Neural progenitor cell (in vitro differentiated cells): Measurements from ENCODE around the gene PPIL6. TPM values are rescaled to one million over a fixed set of nuclear protein-coding genes. Genes with fewer than 3 reads are reported as not detected.

ENCODE experiments used
- DNase-seq: peaks from one replicate; pipeline ENCODE4 v3.0.0-alpha.2; 2016; ENCODE audit warnings: low spot score
- H2AFZ ChIP-seq: fragments of 200-600 bp; sonication (generic); replicated peaks from 2 replicates; pipeline ENCODE4 v1.6.1; 2016; ENCODE audit warnings: antibody characterized with exemption
- H3F3A ChIP-seq: fragments of 200-600 bp; sonication (generic); 2 replicates; pipeline ENCODE4 v1.6.1; 2016; ENCODE audit warnings: antibody characterized with exemption, low read depth
- H3K27ac ChIP-seq: fragments of 200-600 bp; sonication (generic); 2 replicates; pipeline ENCODE4 v1.5.1; 2016; ENCODE audit warnings: mild to moderate bottlenecking
- H3K27me3 ChIP-seq: fragments of 200-600 bp; sonication (generic); 2 replicates; pipeline ENCODE4 v1.6.1; 2016; ENCODE audit warnings: mild to moderate bottlenecking, moderate library complexity
- H3K36me3 ChIP-seq: fragments of 200-600 bp; sonication (generic); 2 replicates; pipeline ENCODE4 v1.5.1; 2016
- H3K4me1 ChIP-seq: fragments of 200-600 bp; sonication (generic); 2 replicates; pipeline ENCODE4 v1.6.1; 2016; ENCODE audit warnings: mixed run types
- H3K4me2 ChIP-seq: fragments of 200-600 bp; sonication (generic); 2 replicates; pipeline ENCODE4 v1.6.1; 2016
- H3K4me3 ChIP-seq: fragments of 200-600 bp; sonication (generic); 2 replicates; pipeline ENCODE4 v1.5.1; 2016
- H3K79me2 ChIP-seq: fragments of 200-600 bp; sonication (generic); 2 replicates; pipeline ENCODE4 v1.6.1; 2016; ENCODE audit warnings: low read depth
- H3K9ac ChIP-seq: fragments of 200-600 bp; sonication (generic); 2 replicates; pipeline ENCODE4 v1.6.1; 2016
- H3K9me3 ChIP-seq: fragments of 200-600 bp; sonication (generic); 2 replicates; pipeline ENCODE4 v1.5.1; 2016; ENCODE audit warnings: low read depth
- H4K20me1 ChIP-seq: fragments of 200-600 bp; sonication (generic); 2 replicates; pipeline ENCODE4 v1.6.1; 2016; ENCODE audit warnings: low read depth
- H3K27ac Mint-ChIP-seq: 3 replicates; pipeline ENCODE4 v1.8.0; 2021; ENCODE audit warnings: mixed read lengths
- H3K27me3 Mint-ChIP-seq: 2 replicates; pipeline ENCODE4 v1.8.0; 2022; ENCODE audit warnings: low read depth, mild to moderate bottlenecking, inconsistent platforms, moderate library complexity, mixed read lengths; ENCODE audit not compliant: insufficient read depth
- H3K36me3 Mint-ChIP-seq: 3 replicates; pipeline ENCODE4 v1.8.0; 2021; ENCODE audit warnings: mixed read lengths
- H3K4me1 Mint-ChIP-seq: 3 replicates; pipeline ENCODE4 v1.8.0; 2021; ENCODE audit warnings: mixed read lengths
- H3K4me3 Mint-ChIP-seq: 3 replicates; pipeline ENCODE4 v1.8.0; 2021; ENCODE audit warnings: mild to moderate bottlenecking, moderate library complexity, mixed read lengths
- H3K9me3 Mint-ChIP-seq: 3 replicates; pipeline ENCODE4 v1.8.0; 2020; ENCODE audit warnings: mixed read lengths
- EZH2 ChIP-seq: fragments of 200-600 bp; sonication (generic); IDR thresholded peaks from 2 replicates; pipeline ENCODE4 v1.6.1; 2017; ENCODE audit warnings: antibody characterized with exemption, mild to moderate bottlenecking, moderate library complexity
- EZH2phosphoT487 ChIP-seq: fragments of 200-600 bp; sonication (generic); IDR thresholded peaks from 2 replicates; pipeline ENCODE4 v1.6.1; 2017; ENCODE audit warnings: antibody characterized with exemption
- total RNA-seq: library from RNA; depleted of rRNA; stranded (reverse); fragments of >200 nt; gene quantifications from 2 replicates; pipeline ENCODE4 v1.2.3, GENCODE V29; 2015; ENCODE audit warnings: low replicate concordance
- TF ChIP-seq, protein P1 (sequence below): fragments of 200-600 bp; sonication (generic); IDR thresholded peaks from 2 replicates; pipeline ENCODE4 v1.5.1; 2017; ENCODE audit warnings: antibody characterized with exemption, mild to moderate bottlenecking

PPIL6 gene
- total RNA-seq, 1 donor from 2014 or later: 7.9 TPM

DNA sequence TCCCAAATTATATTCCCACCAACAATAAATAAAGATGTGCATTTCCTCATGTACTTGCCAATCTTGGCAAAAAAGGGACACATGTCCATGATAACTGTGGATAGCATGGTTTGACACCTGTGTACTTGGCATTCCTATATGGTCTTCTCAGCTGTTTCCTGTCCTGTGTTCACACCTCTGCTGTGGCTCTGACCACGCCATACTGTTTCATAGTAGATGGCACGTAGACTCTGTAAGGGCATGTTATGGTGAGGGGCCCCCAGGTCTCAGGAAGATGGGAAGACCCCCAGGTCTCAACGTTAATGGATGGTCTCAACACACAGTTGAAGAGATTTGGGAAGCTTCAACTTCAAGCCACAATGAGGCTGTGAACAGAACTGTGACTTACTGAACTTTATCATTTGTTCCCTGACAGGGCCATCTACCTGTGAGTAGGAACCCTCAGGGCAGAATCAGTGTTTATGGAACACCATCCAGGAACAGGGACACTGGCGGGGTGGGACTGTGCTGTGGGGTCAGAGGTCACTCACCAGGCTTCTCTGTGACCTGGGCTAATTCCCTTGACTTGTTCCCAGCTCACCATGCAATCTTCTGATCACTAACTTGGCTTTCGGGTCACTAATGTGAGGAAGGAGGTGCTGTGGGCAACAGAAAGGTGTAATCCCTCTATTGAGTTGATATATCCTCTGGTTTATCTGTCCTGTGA lies 30.8 kb upstream of the PPIL6 start:
- H3K9ac ChIP-seq: no peak overlapping the region
- TF ChIP-seq, protein P1, sequence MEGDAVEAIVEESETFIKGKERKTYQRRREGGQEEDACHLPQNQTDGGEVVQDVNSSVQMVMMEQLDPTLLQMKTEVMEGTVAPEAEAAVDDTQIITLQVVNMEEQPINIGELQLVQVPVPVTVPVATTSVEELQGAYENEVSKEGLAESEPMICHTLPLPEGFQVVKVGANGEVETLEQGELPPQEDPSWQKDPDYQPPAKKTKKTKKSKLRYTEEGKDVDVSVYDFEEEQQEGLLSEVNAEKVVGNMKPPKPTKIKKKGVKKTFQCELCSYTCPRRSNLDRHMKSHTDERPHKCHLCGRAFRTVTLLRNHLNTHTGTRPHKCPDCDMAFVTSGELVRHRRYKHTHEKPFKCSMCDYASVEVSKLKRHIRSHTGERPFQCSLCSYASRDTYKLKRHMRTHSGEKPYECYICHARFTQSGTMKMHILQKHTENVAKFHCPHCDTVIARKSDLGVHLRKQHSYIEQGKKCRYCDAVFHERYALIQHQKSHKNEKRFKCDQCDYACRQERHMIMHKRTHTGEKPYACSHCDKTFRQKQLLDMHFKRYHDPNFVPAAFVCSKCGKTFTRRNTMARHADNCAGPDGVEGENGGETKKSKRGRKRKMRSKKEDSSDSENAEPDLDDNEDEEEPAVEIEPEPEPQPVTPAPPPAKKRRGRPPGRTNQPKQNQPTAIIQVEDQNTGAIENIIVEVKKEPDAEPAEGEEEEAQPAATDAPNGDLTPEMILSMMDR: no peak
- TF ChIP-seq EZH2: no peak
- no peak for TF ChIP-seq EZH2phosphoT487
- no peak overlapping the region for H3K27ac ChIP-seq
- Mint-ChIP-seq H3K4me1 (peaks cover 12% of the 10 kb centered on the region), H3K36me3 (peaks cover 55% of the 10 kb centered on the region), H3K27me3 (peaks cover 7% of the 10 kb centered on the region), H3K27ac (no peak overlapping the region), H3K4me3 (no peak overlapping the region), H3K9me3 (no peaks in the 10 kb centered on the region)
- no peaks in the 10 kb centered on the region for H3K9me3 ChIP-seq
- H3K36me3 ChIP-seq: peaks cover 4% of the 10 kb centered on the region
- no peak overlapping the region for H3K4me2 ChIP-seq
- DNase-seq: no peak
- H4K20me1 ChIP-seq: peaks cover 10% of the 10 kb centered on the region
- H2AFZ ChIP-seq: no peak overlapping the region
- H3F3A ChIP-seq: no peaks in the 10 kb centered on the region
- no peaks in the 10 kb centered on the region for H3K27me3 ChIP-seq
- no peak overlapping the region for H3K4me3 ChIP-seq
- peaks cover 35% of the 10 kb centered on the region for H3K79me2 ChIP-seq
- H3K4me1 ChIP-seq: no peaks in the 10 kb centered on the region

DNA sequence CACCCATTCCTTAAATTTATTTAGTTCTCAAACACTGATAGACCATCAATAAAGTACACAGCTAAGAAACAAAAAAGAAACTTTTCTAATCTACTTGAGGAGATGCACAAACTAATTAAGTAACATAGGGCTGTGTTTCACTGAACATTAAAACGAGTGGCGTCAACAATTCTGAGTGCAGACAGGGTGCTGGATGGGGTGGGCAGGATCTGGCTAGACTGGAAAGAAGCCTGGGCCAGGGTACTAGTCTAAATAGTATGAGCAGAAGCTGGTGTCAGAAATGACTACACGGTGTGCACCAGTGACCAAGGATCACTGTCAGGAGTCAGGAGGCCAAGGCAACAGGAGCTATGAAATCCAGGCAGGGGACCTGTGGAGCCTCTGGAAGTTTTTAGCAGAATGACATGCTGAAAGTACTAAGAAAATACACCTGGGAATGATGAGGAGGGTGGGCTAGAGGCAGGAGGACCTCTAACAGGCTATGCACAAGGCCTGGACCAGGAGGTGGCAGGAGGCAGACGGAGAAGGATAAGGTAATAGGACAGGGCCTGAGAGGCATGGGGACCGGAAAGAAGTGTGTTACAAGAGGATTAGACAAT lies 29.3 kb upstream of the PPIL6 start:
- Histone ChIP-seq H2AFZ (no peak overlapping the region), H3K4me2 (no peak overlapping the region), H3K79me2 (peaks cover 31% of the 10 kb centered on the region), H3K4me3 (no peak overlapping the region), H3F3A (no peaks in the 10 kb centered on the region), H3K9me3 (no peaks in the 10 kb centered on the region), H4K20me1 (peaks cover 10% of the 10 kb centered on the region), H3K36me3 (peaks cover 7% of the 10 kb centered on the region), H3K4me1 (no peaks in the 10 kb centered on the region), H3K27me3 (no peaks in the 10 kb centered on the region), H3K27ac (no peak overlapping the region), H3K9ac (no peak overlapping the region)
- H3K4me1 Mint-ChIP-seq: peaks cover 12% of the 10 kb centered on the region
- no peak overlapping the region for H3K4me3 Mint-ChIP-seq
- H3K27ac Mint-ChIP-seq: no peak overlapping the region
- H3K27me3 Mint-ChIP-seq: peaks cover 7% of the 10 kb centered on the region
- TF ChIP-seq EZH2phosphoT487 (no peak), EZH2 (no peak)
- TF ChIP-seq, protein P1: no peak
- no peak for DNase-seq
- H3K36me3 Mint-ChIP-seq: peaks cover 55% of the 10 kb centered on the region
- no peaks in the 10 kb centered on the region for H3K9me3 Mint-ChIP-seq

- no peak overlapping the region for H3K4me2 ChIP-seq
- Mint-ChIP-seq H3K27me3 (peaks cover 8% of the 10 kb centered on the region), H3K4me3 (no peak overlapping the region), H3K36me3 (peaks cover 50% of the 10 kb centered on the region), H3K27ac (no peak overlapping the region), H3K4me1 (peaks cover 12% of the 10 kb centered on the region), H3K9me3 (no peaks in the 10 kb centered on the region)
- H3K27me3 ChIP-seq: no peaks in the 10 kb centered on the region
- no peak for TF ChIP-seq EZH2
- no peak for TF ChIP-seq EZH2phosphoT487
- TF ChIP-seq, protein P1: no peak
- H3K4me3 ChIP-seq: no peak overlapping the region
- no peak overlapping the region for H3K9ac ChIP-seq
- no peaks in the 10 kb centered on the region for H3F3A ChIP-seq
- H3K9me3 ChIP-seq: no peaks in the 10 kb centered on the region
- no peak overlapping the region for H2AFZ ChIP-seq
- no peak for DNase-seq
- H4K20me1 ChIP-seq: peaks cover 7% of the 10 kb centered on the region
- peaks cover 26% of the 10 kb centered on the region for H3K79me2 ChIP-seq
- no peaks in the 10 kb centered on the region for H3K4me1 ChIP-seq
- no peak overlapping the region for H3K27ac ChIP-seq
- H3K36me3 ChIP-seq: peaks cover 15% of the 10 kb centered on the region
Measured at GRCh38 chr6:109467696-109468095, 27.3 kb upstream of the PPIL6 start.
